ENCODE data around the gene RHBDL1. TPM values are rescaled to one million over a fixed set of nuclear protein-coding genes. Genes with fewer than 3 reads are reported as not detected.

The RHBDL1 gene
- polyA plus RNA-seq, 3 donors: 1.6 to 2.5 (median 1.8) TPM

DNA sequence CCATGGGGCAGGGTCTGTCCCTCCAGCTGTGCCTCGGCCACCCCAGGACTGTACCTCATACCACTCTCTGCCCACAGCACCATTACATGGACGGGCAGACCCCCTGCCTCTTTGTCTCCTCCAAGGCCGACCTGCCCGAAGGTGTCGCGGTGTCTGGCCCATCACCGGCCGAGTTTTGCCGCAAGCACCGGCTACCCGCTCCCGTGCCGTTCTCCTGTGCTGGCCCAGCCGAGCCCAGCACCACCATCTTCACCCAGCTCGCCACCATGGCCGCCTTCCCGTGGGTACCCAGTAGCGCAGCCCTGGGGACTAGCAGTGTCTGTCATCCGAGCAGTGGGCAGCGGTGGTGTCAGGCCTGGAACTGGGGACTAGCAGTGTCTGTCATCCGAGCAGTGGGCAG, 2.6 kb upstream of the RHBDL1 start:
- DNase-seq: no peak

DNA sequence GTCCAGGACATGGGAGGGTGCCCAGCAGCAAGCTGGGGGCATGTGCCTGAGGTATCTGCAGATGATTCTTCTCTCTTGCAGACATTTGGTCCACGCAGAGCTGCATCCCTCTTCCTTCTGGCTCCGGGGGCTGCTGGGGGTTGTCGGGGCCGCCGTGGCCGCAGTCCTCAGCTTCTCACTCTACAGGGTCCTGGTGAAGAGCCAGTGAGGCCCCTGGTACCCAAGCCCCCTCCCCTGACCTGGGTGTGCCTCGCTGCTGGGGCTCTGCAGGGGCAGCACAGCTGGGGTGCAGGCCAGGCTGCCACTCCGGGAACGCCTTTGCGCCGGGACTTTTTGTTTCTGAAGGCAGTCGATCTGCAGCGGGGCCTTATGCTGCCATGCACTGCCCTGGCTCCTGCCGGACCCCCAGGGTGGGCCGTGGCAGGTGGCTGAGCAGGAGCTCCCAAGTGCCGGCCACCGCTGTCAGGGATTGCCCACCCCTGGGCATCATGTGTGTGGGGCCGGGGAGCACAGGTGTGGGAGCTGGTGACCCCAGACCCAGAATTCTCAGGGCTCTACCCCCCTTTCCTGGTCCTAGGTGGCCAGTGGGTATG, 2.0 kb upstream of the RHBDL1 start:
- no peak for DNase-seq

DNA sequence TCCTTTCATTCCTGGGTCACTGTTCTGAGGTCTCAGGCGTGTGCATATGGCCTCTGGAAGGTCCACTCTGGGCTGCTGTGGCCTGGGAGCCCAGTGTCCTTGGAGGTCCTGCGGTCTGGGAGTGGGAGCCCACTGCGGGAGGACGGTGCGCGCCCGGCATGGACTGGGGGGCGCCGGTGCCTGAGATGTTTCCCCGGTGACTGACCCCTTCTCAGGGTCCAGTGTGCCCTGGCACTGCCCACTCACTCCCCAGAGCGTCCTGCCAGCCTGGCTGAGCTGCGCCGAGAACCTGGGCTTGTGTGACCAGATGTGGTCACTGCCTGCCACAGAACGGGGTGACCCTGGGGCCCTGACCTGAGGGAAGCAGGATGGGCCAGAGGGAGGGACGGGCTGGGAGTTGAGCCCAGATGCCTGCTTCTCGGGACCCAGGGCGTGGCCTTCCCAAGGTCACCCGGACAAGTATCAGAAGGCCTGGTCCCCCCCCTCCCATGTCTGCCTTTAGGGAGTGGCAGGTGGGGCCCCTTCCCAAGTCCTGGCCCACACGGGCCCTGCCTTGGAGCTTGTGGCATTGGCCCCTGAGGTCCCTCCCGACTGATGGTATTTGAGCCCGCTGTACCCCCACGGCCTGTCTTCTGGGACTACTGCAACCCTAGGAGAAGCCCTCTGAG, 1.1 kb upstream of the RHBDL1 start:
- no peak for DNase-seq

GRCh38 chr16:675884-676564, 553 bp downstream of the RHBDL1 start:
- DNase-seq: no peak

DNA sequence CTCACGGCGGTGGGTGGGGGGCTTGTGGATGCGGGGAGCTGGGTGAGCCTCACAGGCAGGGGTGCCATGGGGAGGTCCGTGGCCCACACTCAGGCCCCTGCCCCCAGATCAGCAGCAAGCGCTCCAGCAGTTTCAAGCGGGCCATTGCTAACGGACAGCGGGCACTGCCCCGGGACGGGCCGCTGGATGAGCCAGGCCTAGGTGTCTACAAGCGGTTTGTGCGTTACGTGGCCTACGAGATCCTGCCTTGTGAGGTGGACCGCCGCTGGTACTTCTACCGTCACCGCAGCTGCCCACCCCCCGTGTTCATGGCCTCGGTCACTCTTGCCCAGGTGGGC, 1.1 kb downstream of the RHBDL1 start:
- no peak for DNase-seq

DNA sequence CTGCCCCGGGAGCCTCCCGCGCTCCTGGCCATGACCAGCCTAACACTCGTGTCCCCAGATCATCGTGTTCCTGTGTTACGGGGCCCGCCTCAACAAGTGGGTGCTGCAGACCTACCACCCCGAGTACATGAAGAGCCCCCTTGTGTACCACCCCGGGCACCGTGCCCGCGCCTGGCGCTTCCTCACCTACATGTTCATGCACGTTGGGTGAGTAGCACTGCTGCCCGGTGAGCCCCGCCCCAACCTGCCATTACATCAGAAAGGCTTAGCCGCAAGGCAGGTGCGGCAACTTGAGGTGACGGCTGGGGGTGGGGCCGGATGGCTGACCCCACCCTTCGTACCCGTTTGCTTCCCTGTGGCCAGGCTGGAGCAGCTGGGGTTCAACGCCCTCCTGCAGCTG, 1.4 kb downstream of the RHBDL1 start:
- no peak for DNase-seq

DNA sequence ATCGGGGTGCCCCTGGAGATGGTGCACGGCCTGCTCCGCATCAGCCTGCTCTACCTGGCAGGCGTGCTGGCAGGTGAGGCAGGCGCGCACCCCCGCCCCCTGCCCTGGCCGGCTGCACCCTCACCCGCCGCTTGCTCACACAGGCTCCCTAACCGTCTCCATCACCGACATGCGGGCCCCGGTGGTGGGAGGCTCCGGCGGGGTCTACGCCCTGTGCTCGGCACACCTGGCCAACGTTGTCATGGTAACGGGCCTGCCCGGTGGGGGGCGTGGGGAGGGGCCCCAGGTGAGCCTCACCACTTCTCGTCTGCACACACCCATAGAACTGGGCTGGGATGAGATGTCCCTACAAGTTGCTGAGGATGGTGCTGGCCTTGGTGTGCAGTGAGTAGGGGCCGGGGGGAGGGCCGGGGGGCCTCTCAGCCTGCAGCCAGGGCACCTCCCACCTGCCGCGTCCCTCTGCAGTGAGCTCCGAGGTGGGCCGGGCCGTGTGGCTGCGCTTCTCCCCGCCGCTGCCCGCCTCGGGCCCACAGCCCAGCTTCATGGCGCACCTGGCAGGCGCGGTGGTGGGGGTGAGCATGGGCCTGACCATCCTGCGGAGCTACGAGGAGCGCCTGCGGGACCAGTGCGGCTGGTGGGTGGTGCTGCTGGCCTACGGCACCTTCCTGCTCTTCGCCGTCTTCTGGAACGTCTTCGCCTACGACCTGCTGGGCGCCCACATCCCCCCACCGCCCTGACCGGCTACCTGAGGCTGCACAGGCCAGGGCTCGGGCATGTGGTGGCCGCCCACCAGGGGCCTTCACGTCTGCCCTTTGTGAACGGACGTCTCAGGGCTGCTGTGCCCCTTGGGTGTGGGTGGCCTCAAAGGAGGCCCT, 2.1 kb downstream of the RHBDL1 start:
- DNase-seq: no peak

DNA sequence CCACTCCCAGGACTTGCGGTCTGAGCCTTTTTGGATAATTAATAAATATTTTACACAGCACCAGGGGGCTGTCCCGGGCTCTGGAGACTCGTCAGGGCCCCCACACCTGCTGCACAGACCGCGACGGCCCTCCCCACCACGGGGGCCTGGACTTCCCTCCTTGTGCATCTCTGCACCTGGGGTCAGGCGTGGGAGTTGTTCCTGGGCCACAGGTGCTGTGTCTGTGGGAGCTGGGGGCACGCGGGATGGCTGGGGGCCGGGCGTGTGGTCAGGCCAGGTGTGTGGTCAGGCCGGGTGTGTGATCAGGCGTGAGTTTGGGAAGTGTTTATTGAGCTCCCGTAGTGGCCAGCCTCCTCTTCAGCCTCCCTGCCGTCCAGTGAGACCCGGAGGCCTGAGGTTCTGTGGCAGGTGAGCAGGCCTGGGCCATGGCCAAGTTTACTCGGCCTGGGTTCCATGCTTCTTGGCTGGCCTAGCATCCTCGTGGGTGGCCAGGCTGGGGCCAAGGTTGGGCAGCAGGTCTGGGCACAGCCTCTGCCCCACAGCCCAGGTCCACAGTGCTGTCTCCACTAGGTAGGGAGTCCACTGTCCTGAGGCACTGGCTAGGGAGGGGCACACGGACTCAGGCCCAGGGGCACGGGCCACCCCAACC, 2.9 kb downstream of the RHBDL1 start:
- no peak for DNase-seq

- peak; percentile 65 for DNase-seq
These were observed 3.7 kb downstream of the RHBDL1 start for GRCh38 chr16:678858-679813.

DNA sequence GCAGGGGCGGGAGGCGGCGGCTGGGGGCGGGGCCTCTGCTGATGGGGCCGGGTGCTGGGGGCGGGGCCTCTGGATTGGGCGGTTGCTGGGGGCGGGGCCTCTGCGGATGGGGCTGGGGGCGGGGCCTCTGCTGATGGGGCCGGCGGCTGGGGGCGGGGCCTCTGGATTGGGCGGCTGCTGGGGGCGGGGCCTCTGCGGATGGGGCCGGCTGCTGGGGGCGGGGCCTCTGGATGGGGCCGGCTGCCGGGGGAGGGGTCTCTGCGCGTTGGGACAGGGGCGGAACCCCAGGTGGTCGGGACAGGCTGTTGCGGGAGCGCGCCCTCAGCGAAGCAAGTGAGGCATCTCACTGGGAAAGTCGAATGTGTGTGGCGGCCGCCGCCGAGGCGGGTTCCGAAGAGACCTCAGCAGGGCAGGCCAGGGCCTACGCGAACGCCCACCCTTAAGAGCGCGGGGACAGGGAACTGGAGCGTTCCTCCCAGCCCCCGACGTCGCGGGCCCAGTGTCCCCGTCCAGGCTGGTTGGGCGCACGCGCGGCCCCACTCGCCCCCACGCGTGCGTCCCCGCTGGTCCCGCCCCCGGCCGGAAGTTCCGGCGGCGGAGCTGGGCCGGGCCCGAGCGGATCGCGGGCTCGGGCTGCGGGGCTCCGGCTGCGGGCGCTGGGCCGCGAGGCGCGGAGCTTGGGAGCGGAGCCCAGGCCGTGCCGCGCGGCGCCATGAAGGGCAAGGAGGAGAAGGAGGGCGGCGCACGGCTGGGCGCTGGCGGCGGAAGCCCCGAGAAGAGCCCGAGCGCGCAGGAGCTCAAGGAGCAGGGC, 4.5 kb downstream of the RHBDL1 start, which contains the start of gene STUB1:
STUB1 (plus strand) TSS at position 597 of the 811 bp plus-strand sequence; CDS start at position 713, 116 bp downstream.
- DNase-seq: peak; percentile 79

GRCh38 chr16:680625-680945, 5.1 kb downstream of the RHBDL1 start:
- no peak for DNase-seq

- no peak for DNase-seq
These were observed 5.7 kb downstream of the RHBDL1 start for GRCh38 chr16:680967-681745.

GRCh38 chr16:681746-682427, 6.4 kb downstream of the RHBDL1 start:
- DNase-seq: no peak

GRCh38 chr16:682493-683395, 7.3 kb downstream of the RHBDL1 start:
- DNase-seq: no peak

DNA sequence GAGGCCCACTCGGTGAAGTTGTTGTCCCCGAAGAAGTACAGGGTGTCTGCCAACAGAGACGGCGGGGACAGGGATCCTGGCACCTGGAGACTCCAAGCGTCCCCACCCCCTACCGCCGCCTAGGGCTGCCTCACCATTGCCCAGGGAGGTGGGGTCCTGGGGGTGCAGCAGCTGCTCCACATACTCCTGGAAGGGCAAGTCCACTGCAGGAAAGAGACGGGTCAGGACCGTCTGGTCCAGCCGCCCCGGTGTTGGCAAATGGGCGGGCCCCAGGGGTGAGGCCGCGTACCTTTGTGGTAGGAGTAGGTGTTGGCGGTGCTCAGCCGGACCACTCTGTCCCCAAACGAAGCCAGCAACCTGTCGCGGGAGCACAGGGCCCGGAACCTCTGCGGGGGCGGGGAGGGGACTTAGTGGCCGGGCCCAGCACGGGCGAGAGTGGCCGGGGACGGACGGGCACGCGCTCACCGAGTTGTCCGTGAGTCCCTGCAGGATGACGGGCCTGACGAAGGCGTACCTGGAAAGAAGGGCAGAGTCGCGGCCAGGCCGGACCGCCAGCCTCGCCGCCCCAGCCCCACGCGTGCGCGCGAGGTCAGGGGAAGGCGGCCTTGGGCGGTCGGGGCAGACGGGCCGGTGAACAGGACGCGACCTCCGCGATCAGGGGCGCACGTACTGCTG, 8.1 kb downstream of the RHBDL1 start:
- DNase-seq: no peak

- DNase-seq: peak; percentile 95
These were observed 8.8 kb downstream of the RHBDL1 start, which contains the start of gene JMJD8 for GRCh38 chr16:684071-684794. Gene JMJD8, minus strand, starts transcription at chr16:684334. Its CDS starts 15 bp downstream, at chr16:684319.
